OCI-LY1 (cell line): ENCODE measurements around the gene NAALAD2.

Experiments
- H2AFZ ChIP-seq: fragments of 200-600 bp; sonication (generic), shearing (Covaris generic); 2 replicates; pipeline ENCODE4 v1.6.0; 2014; ENCODE audit warnings: antibody characterized with exemption, mild to moderate bottlenecking, low read length
- H3F3A ChIP-seq: fragments of 200-600 bp; sonication (generic), shearing (Covaris generic); 2 replicates; pipeline ENCODE4 v1.6.0; 2014; ENCODE audit warnings: mild to moderate bottlenecking, antibody characterized with exemption, low read length, moderate library complexity; ENCODE audit not compliant: insufficient read depth
- H3K27ac ChIP-seq: fragments of 200-600 bp; sonication (generic); 2 replicates; pipeline ENCODE4 v1.5.1; 2014; ENCODE audit warnings: low read length, mixed run types, mild to moderate bottlenecking, low read depth; ENCODE audit not compliant: poor library complexity, severe bottlenecking
- H3K27me3 ChIP-seq: fragments of 200-600 bp; sonication (generic); 2 replicates; pipeline ENCODE4 v1.6.0; 2014; ENCODE audit warnings: antibody characterized with exemption, mild to moderate bottlenecking, low read length, moderate library complexity; ENCODE audit not compliant: insufficient read depth
- H3K36me3 ChIP-seq: fragments of 200-600 bp; sonication (generic); 2 replicates; pipeline ENCODE4 v1.6.1; 2014; ENCODE audit warnings: mild to moderate bottlenecking, antibody characterized with exemption, low read length, moderate library complexity, mixed read lengths; ENCODE audit not compliant: insufficient read depth
- H3K4me1 ChIP-seq: fragments of 200-600 bp; sonication (generic); 2 replicates; pipeline ENCODE4 v1.5.1; 2014; ENCODE audit warnings: mild to moderate bottlenecking, low read length, moderate library complexity; ENCODE audit not compliant: insufficient read depth, severe bottlenecking
- H3K4me2 ChIP-seq: fragments of 200-600 bp; sonication (generic), shearing (Covaris generic); 2 replicates; pipeline ENCODE4 v1.6.1; 2014; ENCODE audit warnings: low read length
- H3K4me3 ChIP-seq: fragments of 200-600 bp; sonication (generic); 2 replicates; pipeline ENCODE4 v1.5.1; 2014; ENCODE audit warnings: low read length, low read depth, mild to moderate bottlenecking, mixed read lengths; ENCODE audit not compliant: poor library complexity, severe bottlenecking
- H3K79me2 ChIP-seq: fragments of 200-600 bp; shearing (Covaris generic); 2 replicates; pipeline ENCODE4 v1.6.1; 2016; ENCODE audit warnings: mixed run types, low read length, mixed read lengths; ENCODE audit not compliant: insufficient read depth
- H3K9ac ChIP-seq: fragments of 200-600 bp; sonication (generic), shearing (Covaris generic); 2 replicates; pipeline ENCODE4 v1.6.1; 2014; ENCODE audit warnings: mild to moderate bottlenecking, low read length, mixed read lengths
- H3K9me2 ChIP-seq: fragments of 200-600 bp; sonication (generic), shearing (Covaris generic); 2 replicates; pipeline ENCODE4 v1.6.1; 2014; ENCODE audit warnings: low read depth, mild to moderate bottlenecking, low read length, mixed read lengths
- H3K9me3 ChIP-seq: fragments of 200-600 bp; shearing (Covaris generic); 2 replicates; pipeline ENCODE4 v1.6.1; 2014; ENCODE audit warnings: low read length, mixed read lengths
- H4K20me1 ChIP-seq: fragments of 200-600 bp; sonication (generic), shearing (Covaris generic); 2 replicates; pipeline ENCODE4 v1.6.0; 2016; ENCODE audit warnings: mild to moderate bottlenecking, low read length; ENCODE audit not compliant: insufficient read depth
- EZH2 ChIP-seq: fragments of 200-600 bp; sonication (generic), shearing (Covaris generic); IDR thresholded peaks from 2 replicates; pipeline ENCODE4 v1.8.0; 2017; ENCODE audit warnings: borderline replicate concordance, mixed run types, mild to moderate bottlenecking, antibody characterized with exemption, low read length, moderate library complexity, mixed read lengths
- TF ChIP-seq, protein P1 (sequence below): fragments of 200-600 bp; sonication (generic), shearing (Covaris generic); IDR thresholded peaks from 2 replicates; pipeline ENCODE4 v1.5.1; 2017; ENCODE audit warnings: mild to moderate bottlenecking, antibody characterized with exemption, low read length, moderate library complexity, mixed read lengths

Gene NAALAD2

DNA sequence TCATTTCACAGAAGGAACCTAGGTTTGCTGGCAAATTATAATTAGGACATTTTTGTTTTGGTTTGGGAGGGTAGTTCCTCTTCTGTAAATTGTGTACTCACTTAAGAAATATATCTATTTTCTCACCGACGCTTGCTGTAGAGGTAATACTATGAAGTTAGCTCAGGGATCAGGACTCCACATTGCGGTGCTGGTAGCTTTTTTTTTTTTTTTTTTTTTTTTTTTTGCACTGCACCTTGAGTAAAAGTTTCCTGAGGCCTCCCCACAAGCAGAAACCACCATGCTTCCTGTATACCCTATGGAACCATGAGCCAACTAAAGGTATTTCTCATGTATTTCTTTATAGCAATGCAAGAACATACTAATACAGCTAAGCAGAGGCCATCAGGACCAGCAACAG lies 34.0 kb upstream of the NAALAD2 start:
- H3K79me2 ChIP-seq, result no peaks in the 10 kb centered on the region
- H3K9me3 ChIP-seq, result no peaks in the 10 kb centered on the region
- H3F3A ChIP-seq, result no peaks in the 10 kb centered on the region
- H3K36me3 ChIP-seq, result no peaks in the 10 kb centered on the region
- no peak for TF ChIP-seq EZH2
- TF ChIP-seq, protein P1, sequence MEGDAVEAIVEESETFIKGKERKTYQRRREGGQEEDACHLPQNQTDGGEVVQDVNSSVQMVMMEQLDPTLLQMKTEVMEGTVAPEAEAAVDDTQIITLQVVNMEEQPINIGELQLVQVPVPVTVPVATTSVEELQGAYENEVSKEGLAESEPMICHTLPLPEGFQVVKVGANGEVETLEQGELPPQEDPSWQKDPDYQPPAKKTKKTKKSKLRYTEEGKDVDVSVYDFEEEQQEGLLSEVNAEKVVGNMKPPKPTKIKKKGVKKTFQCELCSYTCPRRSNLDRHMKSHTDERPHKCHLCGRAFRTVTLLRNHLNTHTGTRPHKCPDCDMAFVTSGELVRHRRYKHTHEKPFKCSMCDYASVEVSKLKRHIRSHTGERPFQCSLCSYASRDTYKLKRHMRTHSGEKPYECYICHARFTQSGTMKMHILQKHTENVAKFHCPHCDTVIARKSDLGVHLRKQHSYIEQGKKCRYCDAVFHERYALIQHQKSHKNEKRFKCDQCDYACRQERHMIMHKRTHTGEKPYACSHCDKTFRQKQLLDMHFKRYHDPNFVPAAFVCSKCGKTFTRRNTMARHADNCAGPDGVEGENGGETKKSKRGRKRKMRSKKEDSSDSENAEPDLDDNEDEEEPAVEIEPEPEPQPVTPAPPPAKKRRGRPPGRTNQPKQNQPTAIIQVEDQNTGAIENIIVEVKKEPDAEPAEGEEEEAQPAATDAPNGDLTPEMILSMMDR, result no peak
- H3K4me3 ChIP-seq, result no peak overlapping the region
- H2AFZ ChIP-seq, result no peak overlapping the region
- no peaks in the 10 kb centered on the region for H3K4me1 ChIP-seq
- no peak overlapping the region for H3K27ac ChIP-seq
- H3K9ac ChIP-seq, result no peak overlapping the region
- no peaks in the 10 kb centered on the region for H3K9me2 ChIP-seq
- H3K4me2 ChIP-seq, result no peak overlapping the region
- H3K27me3 ChIP-seq, result no peaks in the 10 kb centered on the region
- no peaks in the 10 kb centered on the region for H4K20me1 ChIP-seq

DNA sequence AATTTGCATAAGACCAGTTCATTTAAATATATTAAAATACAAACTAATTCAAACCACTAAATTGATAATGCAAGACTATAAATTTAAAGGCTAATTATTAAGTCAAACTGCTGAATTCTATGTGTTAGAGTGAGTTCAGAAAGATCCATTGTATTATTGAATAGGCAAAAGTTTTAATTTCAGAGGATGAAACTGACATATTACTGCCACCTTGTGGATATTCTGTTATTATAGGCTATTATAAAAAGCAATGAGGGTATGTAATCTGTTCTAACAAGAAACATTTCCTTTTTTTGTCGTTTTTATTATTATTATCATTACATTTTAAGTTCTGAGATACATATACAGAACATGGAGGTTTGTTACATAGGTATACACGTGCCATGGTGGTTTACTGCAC lies 20.9 kb upstream of the NAALAD2 start:
- Histone ChIP-seq H3K27me3 (no peaks in the 10 kb centered on the region), H3K27ac (no peak overlapping the region), H3K4me2 (no peak overlapping the region), H4K20me1 (no peaks in the 10 kb centered on the region), H3F3A (no peaks in the 10 kb centered on the region), H3K9me2 (no peaks in the 10 kb centered on the region), H3K9ac (no peak overlapping the region), H3K79me2 (no peaks in the 10 kb centered on the region), H3K36me3 (no peaks in the 10 kb centered on the region), H3K4me3 (no peak overlapping the region), H3K4me1 (no peaks in the 10 kb centered on the region), H3K9me3 (no peaks in the 10 kb centered on the region), H2AFZ (no peak overlapping the region)
- TF ChIP-seq EZH2, result no peak
- TF ChIP-seq, protein P1, result peak; percentile 46

DNA sequence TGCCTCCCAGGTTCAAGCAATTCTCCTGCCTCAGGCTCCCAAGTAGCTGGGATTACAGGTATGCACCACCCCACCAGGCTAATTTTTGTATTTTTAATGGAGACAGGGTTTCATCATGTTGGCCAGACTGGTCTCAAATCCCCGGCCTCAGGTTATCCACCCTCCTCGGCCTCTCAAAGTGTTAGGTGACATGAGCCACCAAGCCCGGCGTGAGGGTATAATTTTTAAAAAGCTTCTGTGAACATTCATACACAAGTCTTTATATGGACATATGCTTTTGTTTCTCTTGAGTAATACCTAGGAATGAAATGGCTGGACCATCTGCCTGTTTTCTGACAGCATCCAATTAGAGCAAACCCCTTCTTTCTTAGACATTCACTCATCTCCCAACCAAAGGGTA lies 14.3 kb upstream of the NAALAD2 start:
- H3K9me2 ChIP-seq, result no peaks in the 10 kb centered on the region

More for the DNA sequence above, 14.3 kb upstream of the NAALAD2 start:
- no peaks in the 10 kb centered on the region for H3K4me1 ChIP-seq
- no peaks in the 10 kb centered on the region for H3K9me3 ChIP-seq
- H3F3A ChIP-seq, result no peaks in the 10 kb centered on the region
- H3K27ac ChIP-seq, result no peak overlapping the region
- H3K27me3 ChIP-seq, result no peaks in the 10 kb centered on the region
- no peak overlapping the region for H3K9ac ChIP-seq
- no peak overlapping the region for H3K4me2 ChIP-seq
- H3K36me3 ChIP-seq, result no peaks in the 10 kb centered on the region
- H4K20me1 ChIP-seq, result no peaks in the 10 kb centered on the region
- TF ChIP-seq, protein P1, result no peak
- no peak for TF ChIP-seq EZH2
- H2AFZ ChIP-seq, result no peak overlapping the region
- H3K4me3 ChIP-seq, result no peak overlapping the region
- H3K79me2 ChIP-seq, result no peaks in the 10 kb centered on the region
